Activated CD8-positive, alpha-beta memory T cell treated with anti-CD3 and anti-CD28 coated beads for 24 hours (primary cell): ENCODE results near the gene LTO1.
A peak's percentile ranks its signal among the peaks of the same experiment; 100 is the strongest.

Experiments
- DNase-seq: peaks from one replicate; pipeline ENCODE4 v3.0.0-alpha.2; 2020

Gene LTO1

DNA sequence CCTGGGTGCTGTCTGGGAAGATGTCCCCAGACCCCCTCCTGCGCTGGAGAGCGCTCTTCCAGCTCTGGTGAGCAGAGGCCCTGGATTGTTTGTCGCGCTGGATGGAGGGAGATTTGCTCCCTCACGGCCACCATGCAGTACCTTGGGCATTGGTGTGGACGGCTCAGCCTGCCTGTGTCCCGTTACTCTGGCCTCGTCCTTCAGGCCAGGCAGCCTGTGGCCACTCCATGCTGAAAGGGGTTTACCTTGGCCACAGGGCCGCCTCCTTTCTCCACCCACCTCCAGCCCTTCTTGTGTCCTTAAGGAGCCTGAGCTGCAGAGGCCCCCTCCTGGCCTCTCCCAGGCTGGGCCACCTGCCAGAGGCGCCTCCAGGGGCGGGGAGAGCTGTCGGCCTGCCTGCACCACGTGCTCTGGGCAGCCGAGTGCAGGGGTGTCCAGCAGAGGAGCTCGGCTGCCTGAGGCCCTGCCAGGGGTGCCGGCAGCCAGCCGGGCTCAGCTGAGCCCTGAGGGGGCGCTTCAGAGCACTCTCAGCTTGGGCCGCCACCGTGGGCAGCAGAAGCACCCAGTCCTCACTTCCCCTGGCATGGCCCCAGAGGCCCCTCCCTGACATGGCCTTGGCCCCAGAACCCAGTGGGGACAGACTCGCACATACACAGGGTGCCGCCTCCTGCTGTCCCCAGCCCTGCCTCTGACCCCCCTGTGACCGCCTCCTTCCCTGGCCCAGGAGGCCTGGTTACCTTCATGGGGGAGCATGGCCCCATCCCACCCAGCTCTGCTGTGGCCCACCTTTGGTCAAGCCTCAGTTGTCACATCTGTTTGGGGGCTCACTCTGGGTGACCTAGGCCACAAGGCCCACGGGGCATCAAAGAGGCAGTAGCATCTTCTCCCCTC lies 30.8 kb downstream of the LTO1 start:
- no peak for DNase-seq

DNA sequence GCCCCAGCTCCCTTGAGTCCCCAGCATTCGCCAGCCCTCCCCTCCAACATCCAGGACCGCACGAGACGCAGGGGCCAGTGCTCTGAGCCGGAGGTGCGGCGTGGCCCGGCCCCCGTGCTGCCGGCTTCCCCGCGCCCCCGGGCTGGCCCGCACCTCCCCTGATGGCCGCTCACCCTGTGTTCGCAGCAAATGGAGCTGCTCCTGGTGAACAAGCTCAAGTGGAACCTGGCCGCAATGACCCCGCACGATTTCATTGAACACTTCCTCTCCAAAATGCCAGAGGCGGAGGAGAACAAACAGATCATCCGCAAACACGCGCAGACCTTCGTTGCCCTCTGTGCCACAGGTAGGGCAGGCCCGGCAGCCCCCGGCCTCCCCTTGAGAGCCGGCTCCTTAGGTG lies 31.5 kb downstream of the LTO1 start:
- no peak for DNase-seq

DNA sequence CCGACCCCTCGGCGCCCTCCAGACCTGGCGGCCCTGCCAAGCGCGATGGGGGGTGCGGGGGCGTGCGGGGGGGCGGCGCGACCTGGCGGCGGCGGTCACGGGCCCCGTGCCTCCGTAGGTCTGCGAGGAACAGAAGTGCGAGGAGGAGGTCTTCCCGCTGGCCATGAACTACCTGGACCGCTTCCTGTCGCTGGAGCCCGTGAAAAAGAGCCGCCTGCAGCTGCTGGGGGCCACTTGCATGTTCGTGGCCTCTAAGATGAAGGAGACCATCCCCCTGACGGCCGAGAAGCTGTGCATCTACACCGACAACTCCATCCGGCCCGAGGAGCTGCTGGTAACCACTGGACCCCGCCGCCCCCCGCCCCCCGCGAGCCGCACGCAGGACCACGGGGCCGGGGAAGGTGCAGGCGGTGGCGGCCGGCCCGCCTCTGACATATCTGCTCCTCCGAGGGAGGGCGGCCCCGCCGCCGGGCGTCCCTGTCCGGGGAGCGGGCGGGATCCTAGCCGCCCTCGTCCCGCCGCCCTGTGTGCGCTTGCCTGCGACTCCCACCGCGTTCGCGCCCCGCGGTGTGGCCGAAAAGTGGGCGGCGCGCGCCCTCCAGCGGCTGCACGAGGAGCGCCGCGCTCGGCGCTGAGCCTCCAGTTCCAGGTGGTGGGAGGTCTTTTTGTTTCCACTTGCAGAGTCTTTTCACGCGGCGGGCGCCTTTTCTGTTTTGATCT lies 32.1 kb downstream of the LTO1 start:
- DNase-seq: peak; percentile 92

DNA sequence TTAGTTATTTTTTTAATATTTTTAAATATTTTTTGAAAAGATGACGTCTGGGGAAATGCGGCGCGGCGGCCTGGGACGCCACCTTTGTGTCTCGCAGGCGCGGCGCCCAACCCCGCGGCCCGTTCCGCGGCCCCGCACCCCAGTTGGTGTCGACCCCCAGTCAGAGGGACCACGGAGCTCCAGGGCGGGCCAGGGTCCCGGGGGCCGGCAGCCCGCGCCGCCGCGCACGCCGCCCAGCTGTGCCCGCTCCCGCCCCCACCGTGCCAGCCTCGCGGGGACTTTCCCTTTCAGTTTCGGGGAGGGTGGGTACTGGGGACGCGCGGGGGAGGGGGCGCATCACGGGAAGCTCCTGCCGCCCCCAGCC lies 32.6 kb downstream of the LTO1 start:
- DNase-seq: peak; percentile 80

DNA sequence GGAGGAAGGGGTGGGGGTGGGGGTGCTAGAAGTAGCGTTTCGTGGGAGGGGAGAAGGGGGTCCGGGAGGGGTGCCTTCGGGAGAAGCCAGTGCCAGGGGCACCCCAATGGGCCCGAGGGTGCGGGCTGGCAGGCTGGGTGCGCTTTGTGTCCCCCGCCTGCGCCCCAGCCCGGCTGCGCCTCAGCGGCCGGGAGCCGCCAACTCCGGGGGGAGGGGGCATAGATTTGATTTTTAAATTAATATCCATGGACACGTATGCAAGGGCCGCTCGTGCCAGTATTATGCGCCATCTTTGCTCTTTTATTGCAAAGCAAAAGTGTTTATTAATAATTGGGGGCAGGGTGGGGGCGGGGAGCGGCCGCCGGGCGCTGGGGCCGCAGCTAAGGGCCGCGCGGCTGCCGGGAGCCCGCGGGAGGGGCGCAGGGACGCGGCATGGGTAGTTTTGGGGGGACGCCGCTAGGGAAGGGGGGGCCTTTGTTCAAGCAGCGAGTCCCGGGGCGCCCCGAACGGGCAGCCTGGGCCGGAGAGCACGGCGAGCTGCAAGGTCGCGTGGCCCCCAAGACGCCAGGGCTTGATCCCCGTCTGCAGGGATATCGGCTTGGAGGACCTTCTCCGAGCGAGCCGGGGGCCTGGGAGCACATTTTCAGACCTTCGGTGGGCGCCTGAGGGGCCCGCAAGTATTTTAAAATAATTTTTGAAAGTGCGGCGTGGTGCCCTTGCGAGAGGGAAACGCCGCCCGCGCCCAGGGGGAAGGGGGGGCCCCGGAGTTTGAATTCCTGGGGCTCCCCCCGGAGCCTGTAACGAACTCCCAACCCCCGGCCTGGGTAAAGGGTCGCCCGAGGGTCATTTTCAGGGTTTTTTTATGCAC lies 33.2 kb downstream of the LTO1 start:
- no peak for DNase-seq

DNA sequence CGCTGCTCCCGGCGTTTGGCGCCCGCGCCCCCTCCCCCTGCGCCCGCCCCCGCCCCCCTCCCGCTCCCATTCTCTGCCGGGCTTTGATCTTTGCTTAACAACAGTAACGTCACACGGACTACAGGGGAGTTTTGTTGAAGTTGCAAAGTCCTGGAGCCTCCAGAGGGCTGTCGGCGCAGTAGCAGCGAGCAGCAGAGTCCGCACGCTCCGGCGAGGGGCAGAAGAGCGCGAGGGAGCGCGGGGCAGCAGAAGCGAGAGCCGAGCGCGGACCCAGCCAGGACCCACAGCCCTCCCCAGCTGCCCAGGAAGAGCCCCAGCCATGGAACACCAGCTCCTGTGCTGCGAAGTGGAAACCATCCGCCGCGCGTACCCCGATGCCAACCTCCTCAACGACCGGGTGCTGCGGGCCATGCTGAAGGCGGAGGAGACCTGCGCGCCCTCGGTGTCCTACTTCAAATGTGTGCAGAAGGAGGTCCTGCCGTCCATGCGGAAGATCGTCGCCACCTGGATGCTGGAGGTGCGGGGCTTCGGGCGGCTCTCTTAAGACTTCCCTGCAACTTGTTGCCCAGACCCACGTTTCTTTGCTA lies 34.1 kb downstream of the LTO1 start, which contains the start of gene CCND1:
TSS of gene CCND1 (plus strand) at position 162 of the 587 bp plus-strand sequence. CDS start at position 320, 158 bp downstream.
- DNase-seq: no peak

DNA sequence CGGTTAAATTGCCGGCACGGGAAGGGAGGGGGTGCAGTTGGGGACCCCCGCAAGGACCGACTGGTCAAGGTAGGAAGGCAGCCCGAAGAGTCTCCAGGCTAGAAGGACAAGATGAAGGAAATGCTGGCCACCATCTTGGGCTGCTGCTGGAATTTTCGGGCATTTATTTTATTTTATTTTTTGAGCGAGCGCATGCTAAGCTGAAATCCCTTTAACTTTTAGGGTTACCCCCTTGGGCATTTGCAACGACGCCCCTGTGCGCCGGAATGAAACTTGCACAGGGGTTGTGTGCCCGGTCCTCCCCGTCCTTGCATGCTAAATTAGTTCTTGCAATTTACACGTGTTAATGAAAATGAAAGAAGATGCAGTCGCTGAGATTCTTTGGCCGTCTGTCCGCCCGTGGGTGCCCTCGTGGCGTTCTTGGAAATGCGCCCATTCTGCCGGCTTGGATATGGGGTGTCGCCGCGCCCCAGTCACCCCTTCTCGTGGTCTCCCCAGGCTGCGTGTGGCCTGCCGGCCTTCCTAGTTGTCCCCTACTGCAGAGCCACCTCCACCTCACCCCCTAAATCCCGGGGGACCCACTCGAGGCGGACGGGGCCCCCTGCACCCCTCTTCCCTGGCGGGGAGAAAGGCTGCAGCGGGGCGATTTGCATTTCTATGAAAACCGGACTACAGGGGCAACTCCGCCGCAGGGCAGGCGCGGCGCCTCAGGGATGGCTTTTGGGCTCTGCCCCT lies 34.7 kb downstream of the LTO1 start:
- no peak for DNase-seq

DNA sequence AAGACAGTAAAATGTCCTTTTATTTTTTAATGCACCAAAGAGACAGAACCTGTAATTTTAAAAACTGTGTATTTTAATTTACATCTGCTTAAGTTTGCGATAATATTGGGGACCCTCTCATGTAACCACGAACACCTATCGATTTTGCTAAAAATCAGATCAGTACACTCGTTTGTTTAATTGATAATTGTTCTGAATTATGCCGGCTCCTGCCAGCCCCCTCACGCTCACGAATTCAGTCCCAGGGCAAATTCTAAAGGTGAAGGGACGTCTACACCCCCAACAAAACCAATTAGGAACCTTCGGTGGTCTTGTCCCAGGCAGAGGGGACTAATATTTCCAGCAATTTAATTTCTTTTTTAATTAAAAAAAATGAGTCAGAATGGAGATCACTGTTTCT lies 35.3 kb downstream of the LTO1 start:
- no peak for DNase-seq

DNA sequence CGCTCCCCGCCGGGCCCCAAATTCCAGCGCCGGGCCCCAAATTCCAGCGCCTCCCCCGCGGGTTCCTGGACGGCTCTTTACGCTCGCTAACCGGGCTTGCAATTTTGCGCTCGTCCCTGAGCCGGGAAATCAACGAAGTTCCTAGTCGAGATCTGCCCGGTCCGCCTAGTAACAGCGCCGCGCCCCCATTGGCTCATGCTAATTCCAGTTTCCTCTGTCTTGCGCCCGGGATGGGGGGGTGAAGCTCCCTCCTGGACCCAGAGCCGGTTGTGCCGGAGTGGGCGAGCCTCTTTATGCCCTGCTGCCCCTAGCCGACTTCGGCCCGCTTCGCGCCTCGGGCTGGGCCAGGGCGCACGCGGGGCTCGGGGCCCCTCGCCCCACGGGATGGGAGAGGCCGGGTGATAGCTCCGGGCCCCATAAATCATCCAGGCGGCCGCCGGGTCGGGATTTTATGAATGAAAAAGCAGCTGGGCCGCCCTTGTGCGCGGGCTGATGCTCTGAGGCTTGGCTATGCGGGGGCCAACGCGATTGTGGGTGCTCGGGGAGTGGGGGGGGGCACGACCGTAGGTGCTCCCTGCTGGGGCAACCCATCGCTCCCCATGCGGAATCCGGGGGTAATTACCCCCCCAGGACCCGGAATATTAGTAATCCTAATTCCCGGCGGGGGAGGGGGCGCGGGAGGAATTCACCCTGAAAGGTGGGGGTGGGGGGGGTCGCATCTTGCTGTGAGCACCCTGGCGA lies 36.0 kb downstream of the LTO1 start:
- DNase-seq: no peak

DNA sequence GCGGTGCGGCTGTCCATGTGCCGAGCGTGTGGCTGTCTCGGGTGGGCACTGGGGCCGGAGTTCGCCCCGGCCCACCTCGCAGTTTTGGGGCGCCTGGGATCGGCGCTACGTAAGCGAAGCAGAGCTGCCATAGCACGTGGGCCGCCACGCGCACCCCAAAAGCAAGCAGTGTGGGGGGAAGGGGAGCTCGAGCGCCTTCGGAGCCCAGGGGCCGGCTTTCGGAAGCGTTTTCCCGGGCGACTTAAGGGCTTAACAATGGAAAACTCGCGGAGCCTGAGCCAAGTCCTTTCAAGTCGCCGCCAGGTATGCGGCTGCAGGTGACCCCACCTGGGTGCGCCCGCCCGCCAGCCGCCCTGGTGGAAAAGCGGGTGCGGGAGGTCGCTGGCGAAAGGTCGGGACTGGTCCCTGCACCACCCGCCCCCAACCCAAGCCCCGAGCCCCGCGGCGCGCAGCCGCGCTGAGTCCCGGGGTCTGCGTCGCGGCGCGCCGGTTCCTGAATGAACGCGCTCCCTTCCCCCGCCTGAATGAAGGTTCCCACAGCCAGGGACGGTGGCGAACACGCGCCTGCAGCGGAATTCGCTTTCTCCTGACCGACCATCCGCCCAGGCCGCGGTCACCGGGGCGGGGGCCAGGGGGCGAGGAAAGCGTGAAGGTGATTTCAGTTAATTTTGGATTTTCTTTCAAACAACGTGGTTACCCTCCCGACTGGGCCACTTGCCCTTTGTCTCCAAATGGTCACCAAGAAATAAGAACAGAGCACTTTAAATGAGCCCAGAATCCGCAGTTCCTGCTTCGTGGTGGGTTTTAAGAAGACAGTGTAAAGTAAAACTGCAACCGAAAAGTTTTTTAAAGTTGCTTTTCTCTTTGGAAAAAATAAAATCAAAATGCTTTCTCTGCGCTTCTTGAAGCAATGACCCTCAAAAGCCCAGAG lies 36.9 kb downstream of the LTO1 start:
- no peak for DNase-seq

DNA sequence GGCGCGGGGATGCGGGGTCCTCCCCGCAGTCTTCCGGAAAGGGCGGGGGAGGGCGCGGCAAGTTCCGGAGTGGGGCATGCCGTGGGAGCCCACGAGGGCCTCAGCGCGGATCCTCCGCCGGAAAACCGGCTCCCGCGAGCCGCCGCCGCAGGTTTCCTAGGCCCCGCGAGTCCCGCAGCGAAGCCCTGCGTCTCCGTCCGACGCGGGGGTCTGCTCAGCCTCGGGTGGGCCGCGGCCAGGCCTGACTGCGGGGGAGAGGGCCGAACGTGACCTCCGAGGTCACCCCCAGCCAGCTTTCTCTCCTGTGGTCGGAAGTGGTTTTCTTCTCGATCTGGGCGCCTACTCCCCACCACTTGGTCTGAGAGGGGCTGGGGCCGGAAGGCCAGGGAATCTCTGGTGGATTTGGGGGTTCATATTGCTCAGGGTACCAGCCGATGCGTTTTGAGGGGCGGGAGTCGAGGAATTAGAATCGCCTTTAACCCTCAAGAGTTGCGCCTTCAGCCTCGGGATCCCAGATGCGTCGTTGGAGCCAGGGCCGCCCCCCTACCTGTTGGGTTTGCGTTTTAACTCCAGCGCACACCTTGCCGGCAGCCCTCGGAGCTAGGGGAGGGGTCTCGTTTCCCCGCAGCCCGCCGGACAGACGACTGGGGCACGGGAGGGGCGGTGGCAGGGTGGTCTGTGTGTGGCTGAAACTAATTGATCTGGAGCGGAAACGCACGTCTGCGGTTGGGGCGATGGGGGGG lies 37.8 kb downstream of the LTO1 start:
- DNase-seq: no peak

DNA sequence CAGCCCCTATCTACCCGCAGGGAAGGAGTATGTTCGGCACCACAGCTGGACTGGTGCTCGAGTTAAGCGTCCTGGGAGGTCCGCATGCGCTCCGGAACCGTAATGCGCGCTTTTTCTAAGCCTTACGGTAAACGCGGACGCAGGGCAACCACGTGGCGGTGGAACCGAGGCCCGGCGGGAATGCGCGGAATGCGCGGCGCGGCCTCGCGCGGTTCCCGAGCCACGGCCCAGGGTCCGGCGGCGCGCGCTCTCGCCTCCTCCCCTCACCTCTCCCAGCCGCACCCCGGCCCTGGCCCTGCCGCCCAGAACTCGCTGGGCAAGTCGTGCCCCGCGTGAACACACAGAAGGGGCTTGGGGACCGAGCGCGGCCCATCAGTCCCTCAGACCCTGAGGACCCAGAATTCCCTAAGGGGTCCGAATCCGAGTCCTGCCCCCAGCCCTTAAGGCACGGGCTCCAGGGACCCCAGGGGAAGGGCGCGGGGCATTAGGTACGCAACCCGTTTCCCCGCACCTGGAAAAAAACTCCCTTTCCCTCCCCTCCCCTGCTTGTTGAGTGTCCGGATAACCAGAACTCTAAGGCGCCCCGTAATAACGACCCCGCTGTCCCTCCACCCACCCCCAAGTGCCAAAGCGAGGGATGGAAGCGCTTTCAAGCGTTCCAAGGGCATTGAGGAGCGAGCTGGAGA lies 38.5 kb downstream of the LTO1 start:
- DNase-seq: no peak

DNA sequence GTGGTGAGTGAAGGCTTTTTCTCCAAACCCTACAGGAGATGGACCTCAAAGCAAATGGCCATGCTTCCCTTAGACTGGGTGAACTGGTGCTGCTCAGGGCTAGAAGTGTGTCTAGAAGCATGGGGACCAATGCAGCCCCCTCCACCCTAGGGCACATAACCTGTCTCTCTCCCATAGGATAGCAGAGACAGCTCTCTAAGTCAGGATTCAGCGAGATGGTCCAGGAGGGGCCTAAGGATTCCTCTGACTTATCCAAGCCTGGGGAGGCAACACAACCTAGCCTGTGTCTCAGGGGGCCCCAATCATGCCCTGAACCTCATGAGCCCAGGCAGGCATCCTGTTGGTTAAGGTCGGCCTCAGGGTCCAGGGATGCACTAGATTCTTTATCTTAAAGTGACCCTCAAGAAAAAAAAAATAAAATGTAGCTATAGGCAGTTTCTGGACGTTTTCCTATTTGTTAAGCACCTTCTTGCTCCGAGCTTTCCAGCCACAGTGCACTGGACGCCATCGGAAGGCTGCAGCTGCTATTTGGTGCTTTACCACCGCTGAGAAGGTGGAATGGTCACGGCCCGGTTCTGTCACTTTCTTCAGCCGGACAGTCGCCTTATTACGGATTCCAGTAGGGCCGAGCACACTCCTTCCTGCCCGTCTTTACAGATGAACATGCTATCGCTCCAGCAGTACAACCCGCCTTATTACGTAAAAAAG lies 39.2 kb downstream of the LTO1 start:
- DNase-seq: no peak

DNA sequence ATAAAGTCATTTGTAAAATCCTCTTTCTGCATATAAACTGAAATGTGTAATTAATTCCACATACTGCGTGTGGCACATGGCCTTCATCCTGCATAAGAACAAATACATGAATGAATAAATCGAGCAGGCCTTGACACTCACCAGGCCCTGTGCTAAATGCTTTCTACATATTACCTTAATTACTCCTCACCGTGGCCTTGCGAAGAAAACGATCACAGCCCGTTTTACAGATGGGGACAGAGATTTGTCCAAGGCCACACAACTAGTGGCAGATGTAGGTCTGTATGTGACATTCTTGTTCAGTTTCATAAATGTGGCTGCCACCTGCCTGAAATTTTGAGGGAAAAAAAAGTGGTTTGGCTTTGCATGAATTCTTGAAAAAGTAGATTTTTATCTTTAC lies 40.0 kb downstream of the LTO1 start:
- DNase-seq: no peak

DNA sequence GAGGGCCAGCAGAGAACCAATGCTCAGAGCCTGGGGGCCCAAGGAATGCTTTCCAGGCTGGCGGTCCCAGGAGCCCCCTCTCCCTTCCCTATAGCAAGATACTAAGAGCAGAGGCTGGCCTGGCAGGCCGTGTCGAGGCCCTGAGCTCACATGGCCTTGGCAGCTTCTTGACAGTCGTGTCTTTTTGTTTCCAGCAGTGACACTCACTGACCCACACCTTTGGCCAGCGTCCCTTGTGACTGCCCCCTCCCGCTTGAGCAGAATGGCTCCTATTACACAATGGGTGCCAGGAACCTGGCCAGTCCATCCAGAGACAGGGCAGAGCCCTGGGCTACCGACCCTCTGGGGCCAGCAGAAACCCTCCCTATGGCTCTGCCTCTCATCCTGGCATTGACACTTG lies 40.6 kb downstream of the LTO1 start:
- DNase-seq: no peak

DNA sequence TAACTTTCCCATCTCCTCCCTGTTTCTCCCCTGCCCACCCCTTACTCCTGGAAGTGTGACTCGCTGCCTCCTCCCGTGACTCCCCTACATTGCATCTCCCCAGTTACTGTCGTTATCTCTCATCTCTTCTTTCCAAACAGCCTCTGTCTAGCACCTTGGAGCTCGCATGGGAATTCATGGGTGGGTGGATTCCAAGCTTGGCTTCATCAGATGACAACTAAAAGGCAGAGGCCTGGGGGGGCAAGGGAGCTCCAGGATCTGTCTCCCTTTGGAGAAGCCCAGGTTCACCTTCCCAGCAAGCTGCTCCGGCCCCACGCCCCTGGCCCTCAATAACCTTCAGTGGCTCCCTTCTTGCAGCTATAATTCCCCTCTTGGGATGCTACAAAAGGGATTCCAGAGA lies 41.1 kb downstream of the LTO1 start:
- no peak for DNase-seq

DNA sequence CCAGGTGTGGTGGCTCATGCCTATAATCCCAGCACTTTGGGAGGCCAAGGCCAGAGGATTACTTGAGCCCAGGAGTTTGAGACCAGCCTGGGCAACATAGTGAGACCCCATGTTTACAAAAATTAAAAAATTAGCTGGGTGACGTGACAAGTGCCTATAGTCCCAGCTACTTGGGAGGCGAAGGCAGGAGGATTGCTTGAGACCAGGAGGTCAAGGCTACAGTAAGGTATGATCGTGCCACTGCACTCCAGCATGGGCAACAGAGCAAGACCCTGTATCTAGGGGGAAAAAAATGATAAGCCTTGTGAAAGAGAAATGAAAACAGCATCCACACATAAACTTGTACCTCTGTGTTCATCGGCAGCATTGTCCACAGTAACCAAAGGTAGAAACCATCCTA lies 42.3 kb downstream of the LTO1 start:
- no peak for DNase-seq

DNA sequence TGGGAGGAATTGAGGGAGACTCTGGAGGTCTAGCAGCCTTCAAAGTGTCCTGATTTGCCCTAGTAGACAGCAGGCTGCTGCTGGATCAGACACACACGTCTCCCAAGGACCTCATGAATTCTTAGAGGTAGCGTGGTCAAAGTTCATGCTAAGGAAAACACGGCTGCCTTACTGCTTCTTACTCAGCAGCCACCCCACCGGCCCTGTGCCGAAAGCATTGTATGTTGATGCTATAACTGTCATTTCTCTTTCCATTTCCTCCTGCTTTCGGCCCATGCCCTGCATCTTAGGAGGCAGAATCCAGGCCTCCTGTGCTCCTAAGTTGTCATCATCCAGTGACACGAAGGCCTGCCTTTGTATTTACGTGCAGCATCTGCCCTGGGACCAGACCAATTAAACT lies 44.7 kb downstream of the LTO1 start:
- no peak for DNase-seq
